Activated T-helper 2 cell treated with anti-CD3 and anti-CD28 coated beads, Interferon-gamma antibody, Interleukin-2, Interleukin-4, amounts not matched to agents 10 μg/mL and 5 μg/mL and 100 μg/mL, durations not matched to agents 14 hours and 24 hours and 36 hours (primary cell): ENCODE data around the gene DHRS3. TPM values are rescaled to one million over a fixed set of nuclear protein-coding genes. Genes with fewer than 3 reads are reported as not detected.

Experiments
- DNase-seq: peaks from one replicate; pipeline ENCODE4 v3.0.0; 2021; ENCODE audit warnings: low spot score
- H3K27ac Mint-ChIP-seq: one replicate; pipeline ENCODE4 v1.8.0; 2021; ENCODE audit warnings: mixed read lengths
- H3K27me3 Mint-ChIP-seq: one replicate; pipeline ENCODE4 v1.8.0; 2021; ENCODE audit warnings: low read depth, mixed read lengths
- H3K36me3 Mint-ChIP-seq: one replicate; pipeline ENCODE4 v1.8.0; 2021; ENCODE audit warnings: low read depth, mixed read lengths
- H3K4me1 Mint-ChIP-seq: one replicate; pipeline ENCODE4 v1.8.0; 2021; ENCODE audit warnings: low read depth, mixed read lengths
- H3K4me3 Mint-ChIP-seq: one replicate; pipeline ENCODE4 v1.8.0; 2021; ENCODE audit warnings: low read depth, mild to moderate bottlenecking, moderate library complexity, mixed read lengths
- H3K9me3 Mint-ChIP-seq: one replicate; pipeline ENCODE4 v1.8.0; 2021; ENCODE audit warnings: mixed read lengths
- intact Hi-C: fragments of 100-400 bp; cut with micrococcal nuclease; formaldehyde crosslinking; loops from one replicate; pipeline ENCODE4 v1.15.1; 2023
- total RNA-seq: library from RNA; stranded (reverse); gene quantifications from 2 replicates; pipeline ENCODE4 v1.2.3, GENCODE V29; 2022

The DHRS3 gene
- total RNA-seq, 1 donor from 2014 or later, result 93.6 TPM

DNA sequence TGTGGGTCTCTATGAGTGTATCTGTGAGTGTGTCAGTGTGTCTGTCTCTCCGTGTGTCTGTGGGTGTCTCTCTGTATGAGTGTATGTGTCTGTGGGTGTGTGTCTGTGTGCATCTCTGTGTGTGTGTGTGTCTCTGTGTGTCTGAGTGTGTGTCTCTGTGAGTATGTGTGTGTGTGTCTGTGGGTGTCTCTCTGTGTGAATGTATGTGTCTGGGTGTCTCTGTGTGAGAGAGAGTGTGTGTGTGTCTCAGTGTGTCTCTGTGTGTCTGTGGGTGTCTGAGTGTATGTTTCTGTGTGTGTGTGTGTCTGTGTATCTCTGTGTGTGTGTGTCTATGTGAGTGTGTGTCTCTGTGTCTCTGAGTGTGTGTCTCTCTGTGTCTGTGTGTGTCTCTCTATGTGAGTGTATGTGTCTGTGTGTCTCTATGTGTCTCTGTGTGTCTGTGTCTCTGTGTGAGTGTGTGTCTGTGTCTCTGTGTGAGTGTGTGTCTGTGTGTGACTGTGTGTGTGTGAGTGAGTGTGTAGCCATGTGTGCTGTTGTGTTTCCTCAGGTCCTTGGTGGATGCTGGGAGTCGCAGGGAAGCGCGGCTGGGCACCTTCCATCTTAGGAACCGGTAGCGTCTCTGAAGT is 33.0 kb downstream of the DHRS3 start:
- Mint-ChIP-seq H3K27ac (no peak overlapping the region), H3K9me3 (no peaks in the 10 kb centered on the region)
- DNase-seq, result no peak

DNA sequence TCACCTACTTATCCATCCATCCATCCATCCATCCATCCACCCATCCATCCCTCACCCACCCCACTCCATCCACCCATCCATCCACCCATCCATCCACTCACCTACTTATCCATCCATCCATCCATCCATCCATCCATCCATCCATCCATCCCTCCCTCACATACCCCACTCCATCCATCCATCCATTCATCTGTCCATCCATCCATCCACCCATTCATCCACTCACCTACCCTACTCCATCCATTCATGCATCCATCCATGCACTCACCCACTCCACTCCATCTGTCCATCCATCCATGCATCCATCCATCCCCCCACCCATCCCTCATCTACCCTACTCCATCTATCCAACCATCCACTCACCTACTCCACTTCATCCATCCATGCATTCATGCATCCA is 34.5 kb downstream of the DHRS3 start:
- Mint-ChIP-seq H3K36me3 (peaks cover 32% of the 10 kb centered on the region), H3K9me3 (no peaks in the 10 kb centered on the region), H3K27ac (no peak overlapping the region), H3K27me3 (no peaks in the 10 kb centered on the region), H3K4me3 (no peak overlapping the region), H3K4me1 (peaks cover 5% of the 10 kb centered on the region)
- intact Hi-C loops, result no loop called here
- DNase-seq, result no peak

More for the DNA sequence above, 33.0 kb downstream of the DHRS3 start:
- intact Hi-C loops, result no loop called here
- Mint-ChIP-seq H3K27me3 (no peaks in the 10 kb centered on the region), H3K4me3 (no peak overlapping the region), H3K36me3 (peaks cover 32% of the 10 kb centered on the region), H3K4me1 (peaks cover 5% of the 10 kb centered on the region)

DNA sequence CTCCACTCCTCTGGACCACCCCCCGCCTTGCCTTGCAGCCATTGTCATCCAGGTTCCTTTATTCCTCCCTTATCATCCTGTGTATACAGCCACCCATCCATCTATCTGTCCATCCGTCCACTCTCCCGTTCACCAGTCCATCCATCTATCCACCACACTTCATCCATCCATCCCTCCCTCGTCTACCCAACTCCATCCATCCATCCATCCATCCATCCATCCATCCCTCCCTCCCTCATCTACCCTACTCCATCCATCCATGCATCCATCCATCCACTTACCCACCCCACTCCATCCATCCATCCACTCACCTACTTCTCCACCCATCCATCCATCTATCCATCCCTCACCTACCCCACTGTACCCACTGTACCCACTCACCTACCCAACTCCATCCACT is 35.4 kb downstream of the DHRS3 start:
- H3K27me3 Mint-ChIP-seq, result no peaks in the 10 kb centered on the region
- no peak overlapping the region for H3K4me3 Mint-ChIP-seq
- H3K4me1 Mint-ChIP-seq, result no peaks in the 10 kb centered on the region
- H3K9me3 Mint-ChIP-seq, result no peaks in the 10 kb centered on the region
- intact Hi-C loops, result no loop called here
- no peak overlapping the region for H3K27ac Mint-ChIP-seq
- no peak for DNase-seq
- peaks cover 31% of the 10 kb centered on the region for H3K36me3 Mint-ChIP-seq

DNA sequence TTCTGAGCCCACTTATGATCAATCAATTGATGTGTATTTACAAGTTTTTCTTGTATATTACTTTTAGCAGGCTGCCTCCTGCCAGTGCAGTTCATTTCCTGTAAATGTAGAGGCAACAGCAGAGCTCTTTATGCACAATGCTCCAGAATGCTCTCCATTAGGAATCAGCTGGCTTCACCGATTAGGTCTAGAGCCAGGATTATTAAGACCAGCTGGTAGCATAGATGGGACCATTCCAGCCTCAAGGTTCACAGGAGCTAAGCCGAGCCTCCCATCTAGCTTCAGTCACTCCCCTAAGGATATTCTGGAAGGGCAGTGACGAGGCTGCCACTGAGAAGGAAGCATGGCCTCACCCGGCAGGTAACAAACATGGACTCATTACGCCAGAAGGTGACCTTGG is 36.8 kb downstream of the DHRS3 start:
- H3K27me3 Mint-ChIP-seq, result no peaks in the 10 kb centered on the region
- H3K9me3 Mint-ChIP-seq, result no peaks in the 10 kb centered on the region

DNA sequence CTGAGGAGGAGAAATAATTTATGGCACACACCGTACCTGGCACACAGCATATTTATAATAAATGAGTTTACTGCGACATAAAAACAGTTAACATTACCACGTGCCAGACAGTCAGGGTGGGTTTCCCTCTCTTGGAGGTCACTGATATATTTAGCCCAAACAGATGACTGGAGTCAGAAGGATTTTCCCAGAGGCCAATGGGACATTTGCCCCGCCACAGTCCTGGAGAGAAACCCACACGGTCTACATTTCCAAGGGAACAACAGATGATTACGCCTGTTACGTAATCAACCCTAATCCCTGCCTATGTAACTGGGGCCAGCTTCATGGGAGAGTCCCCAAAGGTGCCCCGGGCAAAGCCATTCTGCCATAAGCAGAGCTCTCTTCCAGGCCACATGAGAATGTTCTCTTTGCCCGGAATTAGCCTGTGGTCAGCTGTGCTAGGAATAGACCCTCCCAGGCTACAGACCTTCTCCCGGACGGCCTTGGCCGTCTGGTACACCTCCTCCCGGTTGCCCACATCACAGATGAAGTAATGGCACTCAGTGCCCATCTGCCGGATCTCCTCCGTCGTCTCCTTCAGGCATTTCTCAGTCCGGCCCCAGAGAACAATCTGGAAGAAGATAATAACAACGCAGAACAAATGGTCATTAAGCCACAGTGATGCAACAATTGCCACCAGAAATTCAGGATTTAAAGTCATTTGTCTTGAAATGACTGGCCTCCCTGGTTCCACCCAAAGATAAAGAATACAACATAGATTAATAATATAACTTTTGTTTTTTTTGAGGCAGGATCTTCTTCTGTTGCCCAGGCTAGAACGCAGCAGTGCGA is 37.7 kb downstream of the DHRS3 start:
- Mint-ChIP-seq H3K9me3 (no peaks in the 10 kb centered on the region), H3K4me1 (no peaks in the 10 kb centered on the region), H3K27ac (no peak overlapping the region), H3K4me3 (no peak overlapping the region), H3K27me3 (no peaks in the 10 kb centered on the region), H3K36me3 (peaks cover 40% of the 10 kb centered on the region)
- intact Hi-C loops, result no loop called here
- DNase-seq, result no peak

More for the DNA sequence above, 36.8 kb downstream of the DHRS3 start:
- Mint-ChIP-seq H3K4me1 (no peaks in the 10 kb centered on the region), H3K27ac (no peak overlapping the region), H3K4me3 (no peak overlapping the region), H3K36me3 (peaks cover 40% of the 10 kb centered on the region)
- no peak for DNase-seq
- intact Hi-C loops, result no loop called here

DNA sequence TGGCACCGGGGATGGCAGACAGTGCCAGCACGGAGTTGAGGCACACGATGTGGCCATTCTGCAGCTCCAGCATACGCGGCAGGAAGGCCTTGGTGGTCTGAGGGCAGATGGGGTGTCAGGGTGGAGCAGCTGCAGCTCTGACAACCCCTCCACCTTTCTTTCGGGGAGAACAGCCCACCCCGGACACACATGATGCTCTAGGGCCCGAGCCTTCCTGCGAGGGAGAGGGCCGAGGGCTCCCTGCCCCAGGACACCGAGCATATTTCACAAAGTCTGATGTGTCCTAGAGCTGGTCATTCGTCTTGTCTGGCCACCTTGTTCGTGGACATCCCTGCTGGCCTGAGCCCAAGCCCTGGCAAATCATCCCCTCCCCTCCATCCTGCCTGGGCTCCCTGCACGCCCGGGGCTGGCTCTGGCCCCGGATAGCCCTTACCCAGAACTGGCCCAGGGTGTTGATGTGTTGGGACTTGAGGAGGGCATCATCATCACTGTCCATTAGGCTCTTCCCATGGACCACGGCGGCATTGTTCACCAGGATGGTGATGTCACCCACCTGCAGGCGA is 39.1 kb downstream of the DHRS3 start:
- intact Hi-C loops, result no loop called here
- Mint-ChIP-seq H3K9me3 (no peaks in the 10 kb centered on the region), H3K27ac (no peak overlapping the region), H3K4me1 (no peaks in the 10 kb centered on the region), H3K27me3 (no peaks in the 10 kb centered on the region), H3K36me3 (peaks cover 49% of the 10 kb centered on the region), H3K4me3 (no peak overlapping the region)
- DNase-seq, result no peak

DNA sequence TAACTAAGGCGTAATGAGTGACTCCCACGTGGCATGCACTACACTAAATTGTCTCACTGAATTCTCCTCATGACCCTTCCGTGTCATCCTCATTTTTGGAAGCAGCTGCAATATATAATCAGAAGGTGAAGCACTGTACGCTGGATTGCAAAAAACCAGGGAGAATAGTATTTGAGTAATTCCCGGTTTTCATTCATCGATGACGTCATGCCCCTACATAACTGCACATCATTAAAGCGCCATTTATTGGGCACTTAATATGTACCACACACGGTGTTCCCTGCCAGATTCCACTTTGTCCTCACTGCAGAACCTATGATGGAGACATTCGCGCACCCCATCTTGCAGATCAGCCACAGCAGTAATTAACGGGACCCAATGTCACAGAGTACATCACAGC is 41.0 kb downstream of the DHRS3 start:
- Mint-ChIP-seq H3K4me1 (no peaks in the 10 kb centered on the region), H3K27me3 (no peaks in the 10 kb centered on the region), H3K36me3 (peaks cover 53% of the 10 kb centered on the region), H3K9me3 (no peaks in the 10 kb centered on the region), H3K4me3 (no peak overlapping the region), H3K27ac (no peak overlapping the region)
- intact Hi-C loops, result no loop called here
- no peak for DNase-seq

DNA sequence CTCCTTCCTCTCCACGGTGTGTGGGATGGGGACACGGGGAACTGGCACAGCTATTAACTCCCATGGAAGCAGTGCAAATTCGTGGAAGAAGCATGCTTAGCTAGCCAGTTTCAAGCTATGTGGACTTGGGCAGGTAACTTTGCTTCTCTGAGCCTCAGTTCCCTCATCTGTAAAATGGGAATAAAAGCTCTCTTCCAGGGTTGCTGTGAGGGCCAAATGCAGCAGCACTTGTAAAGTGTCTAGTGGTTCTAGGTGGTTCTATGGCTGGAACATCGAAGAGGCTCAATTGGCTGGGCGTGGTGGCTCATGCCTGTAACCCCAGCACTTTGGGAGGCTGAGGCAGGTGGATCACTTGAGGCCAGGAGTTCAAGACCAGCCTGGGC is 43.3 kb downstream of the DHRS3 start:
- intact Hi-C loops, result no loop called here
- Mint-ChIP-seq H3K36me3 (peaks cover 63% of the 10 kb centered on the region), H3K27ac (no peak overlapping the region), H3K4me3 (no peak overlapping the region), H3K4me1 (no peaks in the 10 kb centered on the region), H3K27me3 (no peaks in the 10 kb centered on the region), H3K9me3 (no peaks in the 10 kb centered on the region)
- no peak for DNase-seq

DNA sequence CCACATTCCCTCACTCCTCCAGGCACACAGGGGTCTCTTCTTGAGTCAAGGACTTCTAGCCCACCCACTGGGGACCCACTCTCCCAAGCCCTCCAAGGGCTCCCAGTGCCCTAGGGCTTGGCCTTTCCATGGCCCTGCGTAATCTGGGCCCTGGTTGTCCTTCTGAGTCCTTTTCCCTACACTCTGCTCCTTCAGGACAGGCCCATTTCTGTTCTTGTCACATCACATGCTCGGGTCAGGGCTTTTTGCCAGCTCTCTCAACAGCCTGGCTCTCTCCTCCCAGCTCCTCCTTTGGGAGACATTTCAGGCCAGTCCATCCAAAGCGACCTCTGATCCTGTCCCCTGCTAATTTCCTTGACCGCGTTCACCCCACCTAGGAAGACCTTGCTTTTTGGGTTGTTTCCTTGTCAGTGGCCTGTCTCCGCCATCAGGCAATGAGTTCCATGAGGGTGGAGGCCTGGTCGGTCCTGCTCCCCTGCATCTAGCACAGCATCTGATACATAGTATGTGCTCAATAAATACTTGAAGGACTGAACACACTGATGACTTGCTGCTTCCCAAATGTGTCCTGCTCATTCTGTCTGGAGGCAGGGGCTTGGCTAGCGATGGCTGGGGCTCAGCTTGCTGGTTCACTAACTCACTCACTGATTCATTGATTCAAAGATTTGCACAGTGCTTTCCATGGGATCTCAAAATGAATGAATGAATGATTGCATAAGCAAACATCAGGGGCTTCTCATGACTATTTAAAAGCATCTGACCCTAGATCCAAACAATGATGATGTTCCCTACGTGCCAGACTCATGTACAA is 44.8 kb downstream of the DHRS3 start:
- Mint-ChIP-seq H3K36me3 (peaks cover 62% of the 10 kb centered on the region), H3K27me3 (no peaks in the 10 kb centered on the region), H3K4me3 (no peak overlapping the region), H3K27ac (no peak overlapping the region), H3K9me3 (no peaks in the 10 kb centered on the region), H3K4me1 (no peaks in the 10 kb centered on the region)
- DNase-seq, result no peak
- intact Hi-C loops, result no loop called here

DNA sequence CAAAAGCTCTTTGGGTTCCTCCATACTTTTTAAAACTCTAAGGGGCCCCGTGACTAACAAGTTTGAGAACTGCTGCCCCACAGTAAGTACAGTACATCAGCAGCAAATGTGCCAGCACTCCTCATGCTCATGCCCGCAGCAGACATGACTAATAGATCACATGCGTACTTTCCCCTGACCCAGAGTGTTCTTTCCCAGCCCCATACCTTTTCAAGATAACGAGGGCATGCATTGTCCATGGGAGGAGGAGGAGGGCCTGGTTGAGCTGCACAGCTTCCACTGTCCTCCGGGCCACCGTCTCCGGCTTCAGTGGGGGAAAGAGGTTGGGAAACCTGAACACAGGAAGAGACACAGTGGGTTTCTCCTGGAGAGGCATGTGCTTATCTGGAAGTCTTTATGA is 45.5 kb downstream of the DHRS3 start:
- DNase-seq, result no peak
- intact Hi-C loops, result no loop called here
- peaks cover 65% of the 10 kb centered on the region for H3K36me3 Mint-ChIP-seq
- no peaks in the 10 kb centered on the region for H3K4me1 Mint-ChIP-seq
- H3K27ac Mint-ChIP-seq, result no peak overlapping the region
- no peaks in the 10 kb centered on the region for H3K9me3 Mint-ChIP-seq
- no peaks in the 10 kb centered on the region for H3K27me3 Mint-ChIP-seq
- no peak overlapping the region for H3K4me3 Mint-ChIP-seq

DNA sequence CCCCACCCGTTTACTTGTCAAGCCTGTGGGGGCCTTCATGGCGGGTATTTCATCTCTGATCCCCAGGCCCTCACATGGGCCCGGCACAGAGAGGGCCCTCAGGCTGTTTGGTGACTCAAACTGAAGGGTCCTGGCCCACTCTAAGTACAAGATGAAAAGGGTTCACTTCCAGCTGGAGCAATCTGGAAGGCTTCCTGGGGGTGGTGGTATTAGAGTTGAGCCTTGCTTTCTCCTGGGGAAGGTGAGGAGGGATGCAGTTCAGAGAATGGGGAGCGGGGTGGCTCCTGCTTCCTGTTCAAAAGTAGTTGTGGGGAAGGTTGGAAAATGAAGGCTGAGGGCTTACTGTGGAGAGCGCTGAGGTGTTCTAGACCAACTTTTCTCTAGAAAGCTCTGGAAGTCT is 47.7 kb downstream of the DHRS3 start:
- Mint-ChIP-seq H3K4me3 (no peak overlapping the region), H3K27ac (no peak overlapping the region), H3K9me3 (no peaks in the 10 kb centered on the region), H3K27me3 (no peaks in the 10 kb centered on the region), H3K4me1 (no peaks in the 10 kb centered on the region), H3K36me3 (peaks cover 68% of the 10 kb centered on the region)
- DNase-seq, result no peak
- intact Hi-C loops, result no loop called here

DNA sequence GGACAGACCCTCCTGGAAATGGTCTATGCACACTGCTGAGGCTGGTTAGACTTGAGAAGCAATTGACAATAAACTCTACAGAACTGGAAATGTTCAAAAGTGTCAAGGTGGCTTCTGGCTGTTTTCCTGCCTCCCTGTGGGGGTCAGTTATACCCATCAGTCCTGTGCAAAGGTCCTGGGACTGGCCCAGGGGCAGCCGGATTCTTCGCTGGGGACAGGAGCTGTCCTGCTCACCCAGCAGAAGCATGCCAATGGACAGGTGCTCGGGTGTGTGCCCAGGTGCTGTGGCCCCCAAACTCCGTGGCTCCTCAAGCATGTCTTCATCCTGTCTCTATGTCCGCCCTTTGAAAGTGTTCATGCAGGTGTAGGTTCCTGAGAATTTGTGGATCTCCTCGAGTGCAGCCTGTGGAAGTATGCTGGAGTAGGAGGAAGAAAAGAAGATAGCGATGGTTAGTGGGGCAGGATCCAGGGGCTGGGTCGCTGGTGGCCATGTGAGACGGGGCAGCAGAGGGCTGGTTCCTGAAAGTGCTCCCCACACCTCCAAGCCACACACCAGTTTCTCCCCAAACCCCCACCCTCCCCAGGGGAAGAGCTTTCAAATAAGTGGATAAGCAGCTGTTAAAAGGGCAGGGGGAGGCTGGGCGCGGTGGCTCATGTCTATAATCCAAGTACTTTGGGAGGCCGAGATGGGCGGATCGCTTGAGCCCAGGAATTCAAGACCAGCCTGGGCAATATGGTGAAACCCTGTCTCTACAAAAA is 49.8 kb downstream of the DHRS3 start:
- H3K27ac Mint-ChIP-seq, result no peak overlapping the region
- H3K9me3 Mint-ChIP-seq, result peaks cover 18% of the 10 kb centered on the region
- no peaks in the 10 kb centered on the region for H3K4me1 Mint-ChIP-seq
- H3K4me3 Mint-ChIP-seq, result no peak overlapping the region
- intact Hi-C loops, result no loop called here
- H3K36me3 Mint-ChIP-seq, result peaks cover 61% of the 10 kb centered on the region
- no peak for DNase-seq
- no peaks in the 10 kb centered on the region for H3K27me3 Mint-ChIP-seq
